GM19455 (cell line): ENCODE data around the gene LACTBL1.
"Not testable (repeated sequence)": the region's sequence is repeated elsewhere in the genome, so short reads cannot be mapped to it uniquely, and the experiment has no call there.

Source experiments
- ATAC-seq: cut with Tn5 transposase; IDR thresholded peaks from one replicate; pipeline ENCODE4 v1.9.1; 2021; ENCODE audit not compliant: unreplicated experiment

LACTBL1 gene

DNA sequence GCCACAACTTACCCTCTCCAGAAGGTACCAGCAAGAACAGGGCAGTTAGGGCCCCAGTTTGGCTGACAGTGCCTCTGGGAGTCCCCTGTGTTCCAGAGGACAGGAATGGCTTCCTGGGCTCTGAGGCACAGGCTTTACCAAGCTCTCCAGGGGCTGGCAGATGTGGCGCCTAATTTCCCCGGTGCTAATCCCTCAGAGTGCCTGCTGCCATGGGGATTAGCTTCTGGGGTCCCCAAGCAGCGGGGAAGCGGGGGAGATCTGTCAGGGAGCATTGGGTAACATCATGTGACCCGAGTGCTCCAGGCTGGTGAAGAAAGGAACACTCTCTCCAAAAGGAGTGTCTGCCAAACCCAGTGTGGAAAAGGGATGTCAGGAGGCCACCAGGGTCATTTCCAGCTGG lies at the start of gene LACTBL1:
Gene LACTBL1, minus strand, starts transcription at position 107 of the 400 bp plus-strand sequence. CDS start 550 bp downstream, outside the sequence.
- ATAC-seq = no peak

GRCh38 chr1:23021834-23022233 lies 49.2 kb upstream of the LACTBL1 start:
- ATAC-seq = no peak

DNA sequence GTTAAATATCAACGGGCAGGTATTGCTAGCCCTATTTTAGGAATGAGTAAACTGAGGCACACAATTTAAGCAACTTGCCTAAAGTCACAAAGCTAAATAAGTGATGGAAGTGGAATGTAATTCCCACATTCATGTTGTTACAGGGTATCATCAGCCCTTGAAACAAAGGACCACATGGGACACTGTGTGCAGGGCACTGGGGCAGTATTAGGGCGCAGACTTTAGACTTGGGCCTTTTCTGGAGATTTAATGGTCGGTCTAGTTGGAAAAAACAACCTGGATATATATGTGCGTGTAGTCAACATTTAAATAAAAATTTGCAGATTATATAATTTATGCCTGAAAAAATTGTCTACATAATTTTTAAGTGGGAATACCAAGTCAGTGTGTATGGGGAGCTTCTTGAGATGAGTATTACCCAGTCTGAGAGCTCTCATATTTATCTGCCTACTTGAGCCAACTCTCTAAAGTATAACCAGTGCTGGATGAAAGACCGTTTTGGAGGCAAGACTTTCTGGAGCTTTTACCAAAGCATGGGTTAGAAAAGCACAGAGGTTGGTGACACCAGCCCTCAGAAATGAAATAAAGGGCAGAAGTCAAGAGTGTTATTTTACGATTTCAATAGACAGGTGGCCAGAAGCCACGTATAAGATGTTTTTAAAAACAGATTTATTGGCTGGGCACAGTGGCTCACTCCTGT lies 48.2 kb upstream of the LACTBL1 start:
- no peak for ATAC-seq

DNA sequence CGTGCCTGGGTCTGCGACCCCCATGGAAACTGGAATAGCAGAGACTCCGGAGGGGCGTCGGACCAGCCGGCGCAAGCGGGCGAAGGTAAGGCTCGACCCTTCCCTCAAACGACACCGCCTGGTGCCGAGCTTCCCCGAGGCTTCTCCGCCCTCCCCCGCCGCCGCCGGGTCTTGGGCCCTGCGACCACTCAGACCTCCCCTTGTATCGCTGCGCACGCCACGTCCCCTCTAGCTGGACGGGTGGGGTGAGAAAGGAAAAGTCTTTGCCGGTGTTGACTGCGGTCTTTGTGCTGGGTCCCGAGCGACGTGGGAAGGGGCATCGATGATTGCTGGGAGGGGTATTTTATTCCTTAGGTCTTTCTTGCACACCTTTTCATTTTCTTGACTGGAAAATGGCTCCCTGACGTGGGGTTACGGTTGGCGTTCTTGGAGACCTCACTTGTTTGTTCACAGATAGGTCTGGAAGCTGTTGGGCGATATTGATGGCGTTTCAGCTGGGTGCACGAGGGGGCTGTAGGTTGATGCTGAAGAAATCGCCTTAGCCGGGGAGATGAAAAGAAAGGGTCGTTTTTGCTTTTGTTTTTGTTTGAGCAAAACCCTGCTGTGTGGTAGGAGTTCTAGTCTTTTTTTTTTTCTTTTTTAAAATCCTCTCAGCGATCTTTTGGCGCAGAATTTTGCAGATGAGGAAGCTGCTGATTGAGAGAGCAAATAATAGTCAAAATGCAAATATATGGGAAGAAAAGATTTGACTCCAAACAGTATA lies 47.4 kb upstream of the LACTBL1 start:
- peak; percentile 16 for ATAC-seq

DNA sequence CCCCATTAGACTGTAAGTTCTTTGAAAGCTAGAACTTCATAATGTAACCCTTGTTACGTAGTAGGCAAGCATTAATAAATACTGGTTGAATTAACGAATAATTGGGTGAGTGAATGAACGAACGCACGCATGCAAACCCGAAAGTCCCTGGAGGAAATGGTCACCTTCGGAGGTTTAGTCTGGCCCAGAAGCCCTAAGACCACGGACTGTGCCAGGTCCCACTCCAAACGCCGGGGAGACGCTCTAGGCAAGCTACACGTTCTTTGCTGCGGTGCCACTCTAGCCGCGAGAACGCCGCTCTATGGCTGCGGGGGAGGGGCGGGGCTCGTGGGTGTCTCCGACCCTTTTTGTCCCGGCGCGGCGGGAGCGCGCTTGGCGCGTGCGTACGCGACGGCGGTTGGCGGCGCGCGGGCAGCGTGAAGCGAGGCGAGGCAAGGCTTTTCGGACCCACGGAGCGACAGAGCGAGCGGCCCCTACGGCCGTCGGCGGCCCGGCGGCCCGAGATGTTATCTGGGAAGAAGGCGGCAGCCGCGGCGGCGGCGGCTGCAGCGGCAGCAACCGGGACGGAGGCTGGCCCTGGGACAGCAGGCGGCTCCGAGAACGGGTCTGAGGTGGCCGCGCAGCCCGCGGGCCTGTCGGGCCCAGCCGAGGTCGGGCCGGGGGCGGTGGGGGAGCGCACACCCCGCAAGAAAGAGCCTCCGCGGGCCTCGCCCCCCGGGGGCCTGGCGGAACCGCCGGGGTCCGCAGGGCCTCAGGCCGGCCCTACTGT lies 46.6 kb upstream of the LACTBL1 start, which contains the start of gene KDM1A:
Gene KDM1A, plus strand, starts transcription at position 375 of the 769 bp plus-strand sequence. Its CDS starts 129 bp downstream, at position 504.
- peak; percentile 94 for ATAC-seq

DNA sequence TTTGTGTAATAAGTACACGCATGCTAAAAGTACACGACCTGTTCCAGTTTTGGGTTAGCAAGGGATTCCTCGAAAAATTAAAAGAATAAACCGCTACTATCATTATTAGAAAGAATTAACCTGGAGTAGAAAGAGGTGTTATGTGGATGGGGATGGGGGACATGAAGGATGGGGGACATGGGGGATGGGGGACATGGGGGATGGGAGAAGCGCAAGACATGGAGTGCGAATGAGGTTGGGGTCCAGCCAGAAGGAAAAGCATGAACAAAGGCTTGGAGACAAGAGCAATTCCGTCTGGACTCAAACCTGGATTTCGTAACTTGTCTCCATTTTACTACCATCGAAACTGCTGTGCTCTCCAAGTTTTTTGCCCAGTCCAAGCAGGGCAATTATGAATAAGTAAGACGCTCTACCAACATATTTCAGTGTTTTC lies 46.0 kb upstream of the LACTBL1 start:
- no peak for ATAC-seq

DNA sequence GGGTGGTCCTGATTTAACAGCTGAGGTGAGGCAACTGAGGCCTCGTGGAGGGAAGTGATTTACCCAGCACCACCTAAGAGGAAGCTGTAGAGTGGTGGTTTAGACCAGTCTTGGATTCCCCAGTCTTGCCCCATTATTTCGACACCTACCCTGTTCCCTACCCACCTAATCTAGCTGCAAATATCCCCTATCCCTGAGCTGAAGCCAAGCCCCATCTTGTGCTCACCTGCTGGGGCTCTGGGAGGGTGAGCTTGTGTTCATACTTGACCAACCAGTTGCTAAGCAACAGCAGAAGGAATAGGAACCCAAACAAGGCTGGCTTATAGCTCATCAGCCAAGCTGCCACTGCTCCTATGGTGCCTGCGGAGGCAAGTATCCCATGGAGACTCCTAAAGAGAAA lies 41.0 kb upstream of the LACTBL1 start:
- ATAC-seq = no peak

DNA sequence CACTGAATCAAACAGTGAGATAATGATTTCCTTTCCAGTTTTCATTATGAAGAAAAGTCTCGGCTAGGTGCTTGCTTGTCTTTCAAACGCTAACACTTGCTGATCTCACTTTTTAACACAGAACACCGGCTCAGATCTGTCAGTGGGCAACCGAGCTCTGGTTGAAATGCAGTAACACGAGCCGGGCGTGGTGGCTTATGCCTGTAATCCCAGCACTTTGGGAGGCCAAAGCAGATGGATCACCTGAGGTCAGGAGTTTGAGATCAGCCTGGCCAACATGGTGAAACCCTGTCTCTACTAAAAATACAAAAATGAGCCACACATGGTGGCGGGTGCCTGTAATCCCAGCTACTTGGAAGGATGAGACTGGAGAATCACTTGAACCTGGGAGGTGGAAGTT lies 37.4 kb upstream of the LACTBL1 start:
- ATAC-seq = not testable (repeated sequence)

DNA sequence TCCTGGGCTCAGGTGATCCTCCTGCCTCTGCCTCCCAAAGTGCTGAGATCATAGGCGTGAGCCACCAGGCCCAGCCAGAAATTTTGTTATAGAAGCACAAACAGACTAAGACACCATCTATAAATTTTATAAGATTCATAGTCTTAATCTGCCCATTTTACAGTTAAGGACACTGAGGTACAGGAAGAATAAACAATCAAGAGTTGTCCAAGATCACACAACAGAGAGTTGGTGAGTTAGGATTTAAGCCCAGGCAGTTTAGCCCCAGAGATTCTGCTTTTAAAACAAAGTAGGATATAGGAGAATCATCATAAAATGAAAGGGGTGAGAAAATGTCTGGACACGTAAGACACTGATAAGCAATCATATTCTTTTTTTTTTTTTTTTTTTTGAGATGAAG lies 36.2 kb upstream of the LACTBL1 start:
- no peak for ATAC-seq

- no peak for ATAC-seq
Observed at GRCh38 chr1:23007106-23007505, 34.4 kb upstream of the LACTBL1 start.

GRCh38 chr1:23004769-23005168 lies 32.1 kb upstream of the LACTBL1 start:
- not testable (repeated sequence) for ATAC-seq

GRCh38 chr1:23004112-23004511 lies 31.4 kb upstream of the LACTBL1 start:
- no peak for ATAC-seq

GRCh38 chr1:23002218-23002617 lies 29.6 kb upstream of the LACTBL1 start:
- ATAC-seq = not testable (repeated sequence)

GRCh38 chr1:23000133-23000532 lies 27.5 kb upstream of the LACTBL1 start:
- ATAC-seq = not testable (repeated sequence)

GRCh38 chr1:22997528-22997927 lies 24.9 kb upstream of the LACTBL1 start:
- ATAC-seq = not testable (repeated sequence)

DNA sequence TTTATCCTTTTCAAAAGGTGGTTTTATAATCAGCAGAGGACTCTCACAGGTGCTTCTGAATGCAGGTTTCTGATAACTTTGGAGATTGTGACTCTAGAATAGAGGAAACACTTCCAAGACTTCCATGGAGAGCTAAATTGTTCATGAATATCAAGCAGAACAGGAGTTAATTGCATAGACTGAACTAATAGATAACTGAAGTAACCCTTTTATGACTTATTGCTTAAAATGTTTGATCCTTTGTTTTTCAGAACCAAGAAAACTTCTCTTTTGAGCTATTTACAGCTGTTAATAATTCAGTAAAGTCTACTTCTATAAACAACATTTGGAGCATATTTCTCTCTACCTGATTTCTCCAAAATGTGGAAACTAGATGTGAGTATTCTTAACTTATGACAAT lies 23.1 kb upstream of the LACTBL1 start:
- no peak for ATAC-seq

DNA sequence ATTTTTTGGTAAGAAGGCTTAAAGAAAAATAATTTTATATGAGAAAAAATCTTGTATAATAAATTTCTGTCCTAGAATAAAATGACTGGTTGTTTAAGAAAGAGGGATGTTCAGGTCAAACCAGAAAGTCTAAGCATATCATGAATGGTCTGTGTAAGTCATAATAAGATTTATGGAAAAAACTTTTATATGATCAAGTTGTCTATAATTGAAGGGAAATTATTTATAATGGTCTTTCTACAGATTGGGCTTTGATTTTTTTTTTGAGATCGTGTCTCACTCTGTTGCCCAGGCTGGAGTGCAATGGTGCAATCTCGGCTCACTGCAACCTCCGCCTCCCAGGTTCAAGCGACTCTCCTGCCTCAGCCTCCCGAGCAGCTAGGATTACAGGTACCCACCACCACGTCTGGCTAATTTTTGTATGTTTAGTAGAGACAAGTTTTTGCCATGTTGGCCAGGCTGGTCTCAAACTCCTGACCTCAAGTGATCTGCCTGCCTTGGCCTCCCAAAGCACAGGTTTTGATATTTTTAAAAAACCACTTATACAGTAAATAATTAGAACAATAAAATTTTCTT lies 20.6 kb upstream of the LACTBL1 start:
- ATAC-seq = not testable (repeated sequence)

GRCh38 chr1:22992384-22992783 lies 19.7 kb upstream of the LACTBL1 start:
- not testable (repeated sequence) for ATAC-seq

GRCh38 chr1:22983944-22984343 lies 11.3 kb upstream of the LACTBL1 start:
- ATAC-seq = no peak

GRCh38 chr1:22980471-22980790 lies 7.8 kb upstream of the LACTBL1 start:
- not testable (repeated sequence) for ATAC-seq

DNA sequence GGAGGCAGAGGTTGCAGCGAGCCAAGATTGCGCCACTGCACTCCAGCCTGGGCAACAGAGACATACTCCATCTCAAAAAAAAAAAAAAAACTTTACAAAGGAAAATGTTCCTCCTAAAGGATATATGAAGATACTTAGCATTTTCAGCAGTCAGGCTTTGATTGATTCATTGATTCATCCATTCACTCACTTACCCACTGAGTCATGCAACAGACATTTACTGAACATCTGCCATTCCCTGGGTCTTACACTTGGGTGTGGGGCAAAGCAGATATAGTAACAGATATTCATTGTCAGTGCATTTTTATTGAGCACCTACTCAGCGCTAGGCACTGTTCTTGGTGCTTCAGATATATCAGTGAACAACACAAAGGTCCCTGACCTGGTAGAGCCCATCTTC lies 5.6 kb upstream of the LACTBL1 start:
- ATAC-seq = no peak
